ENCODE data around the gene GAREM1. TPM values are rescaled to one million over a fixed set of nuclear protein-coding genes. Genes with fewer than 3 reads are reported as not detected.

The GAREM1 gene
- total and polyA plus RNA-seq, 4 donors: 3.0 to 13.7 (median 8.5) TPM

- Histone ChIP-seq H3K27me3 (ENCODE audit: control insufficient read depth in 3 of 3, insufficient read depth in 3 of 3, low read length in 2 of 3) (no peaks in the 10 kb centered on the region), H3K9ac (ENCODE audit: insufficient read depth in 1 of 2, low read length in 2 of 2) (no peak overlapping the region), H3K9me3 (ENCODE audit: control insufficient read depth in 4 of 4, insufficient read depth in 3 of 4, low read length in 3 of 4) (no peaks in the 10 kb centered on the region), H3K27ac (ENCODE audit: low read depth in 1 of 2, low read length in 1 of 2) (no peak overlapping the region), H3K4me3 (no peak overlapping the region), H3K36me3 (ENCODE audit: control insufficient read depth in 4 of 4, insufficient read depth in 4 of 4, low read length in 4 of 4) (peaks cover 0 to 5% (median 0%) of the 10 kb centered on the region in 4 donors), H3K4me1 (ENCODE audit: control insufficient read depth in 5 of 5, insufficient read depth in 5 of 5, low read length in 5 of 5) (peaks cover 0 to 20% (median 0%) of the 10 kb centered on the region in 5 donors)
- TF ChIP-seq CTCF (IDR thresholded peaks at IDR 0.05; ENCODE audit: control extremely low read depth, extremely low read depth): no peak
- ATAC-seq (ENCODE audit: insufficient read depth, low FRiP score) (no peak), DNase-seq (no peak)
- 91 to 96% methylated on average over 5 of the region's 5 CpGs for WGBS, 2 donors
Measured at GRCh38 chr18:32418148-32418547, 52.5 kb downstream of the GAREM1 start.

GRCh38 chr18:32405588-32405987, 65.1 kb downstream of the GAREM1 start:
- ATAC-seq (ENCODE audit: insufficient read depth, low FRiP score) (no peak), DNase-seq (no peak)
- Histone ChIP-seq H3K4me3 (no peak overlapping the region), H3K27ac (ENCODE audit: low read depth in 1 of 2, low read length in 1 of 2) (no peak overlapping the region), H3K27me3 (ENCODE audit: control insufficient read depth in 3 of 3, insufficient read depth in 3 of 3, low read length in 2 of 3) (no peaks in the 10 kb centered on the region), H3K4me1 (ENCODE audit: control insufficient read depth in 5 of 5, insufficient read depth in 5 of 5, low read length in 5 of 5) (peaks cover 0 to 25% (median 2%) of the 10 kb centered on the region in 5 donors), H3K9me3 (ENCODE audit: control insufficient read depth in 4 of 4, insufficient read depth in 3 of 4, low read length in 3 of 4) (no peaks in the 10 kb centered on the region), H3K9ac (ENCODE audit: insufficient read depth in 1 of 2, low read length in 2 of 2) (no peak overlapping the region), H3K36me3 (ENCODE audit: control insufficient read depth in 4 of 4, insufficient read depth in 4 of 4, low read length in 4 of 4) (no peaks in the 10 kb centered on the region)
- 81 to 86% methylated on average over 2 of the region's 2 CpGs for WGBS, 2 donors
- no peak for TF ChIP-seq CTCF (IDR thresholded peaks at IDR 0.05; ENCODE audit: control extremely low read depth, extremely low read depth)

DNA sequence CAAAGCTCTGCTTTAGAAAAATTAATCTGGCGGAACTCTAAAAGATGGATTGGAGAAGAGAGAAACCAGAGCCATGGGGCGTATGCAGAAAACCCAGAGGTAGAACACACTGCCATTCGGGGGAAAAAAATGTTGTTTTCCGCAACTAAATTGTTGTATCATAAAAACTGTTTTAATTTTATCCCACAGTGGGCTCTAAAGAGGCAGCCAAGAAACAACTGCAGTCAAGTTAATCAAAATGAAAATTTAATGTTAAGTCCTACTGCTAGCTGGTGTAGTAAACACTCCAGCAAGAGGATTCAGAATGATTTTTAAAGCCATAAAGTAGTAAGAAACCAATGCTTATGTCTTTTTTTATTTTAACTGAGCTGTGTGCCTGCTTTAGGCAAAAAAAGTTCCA, 69.1 kb downstream of the GAREM1 start:
- ATAC-seq (ENCODE audit: insufficient read depth, low FRiP score) (no peak), DNase-seq (no peak)
- no peaks in the 10 kb centered on the region for H3K27me3 ChIP-seq (ENCODE audit: control insufficient read depth in 3 of 3, insufficient read depth in 3 of 3, low read length in 2 of 3)
- peaks cover 0 to 11% (median 2%) of the 10 kb centered on the region in 5 donors for H3K4me1 ChIP-seq (ENCODE audit: control insufficient read depth in 5 of 5, insufficient read depth in 5 of 5, low read length in 5 of 5)
- no peaks in the 10 kb centered on the region for H3K36me3 ChIP-seq (ENCODE audit: control insufficient read depth in 4 of 4, insufficient read depth in 4 of 4, low read length in 4 of 4)
- H3K27ac ChIP-seq (ENCODE audit: low read depth in 1 of 2, low read length in 1 of 2): no peak overlapping the region
- H3K9ac ChIP-seq (ENCODE audit: insufficient read depth in 1 of 2, low read length in 2 of 2): peak overlapping the region in 1 of 2 donors; percentile 49
- no peak for TF ChIP-seq CTCF (IDR thresholded peaks at IDR 0.05; ENCODE audit: control extremely low read depth, extremely low read depth)
- H3K4me3 ChIP-seq: no peak overlapping the region
- H3K9me3 ChIP-seq (ENCODE audit: control insufficient read depth in 4 of 4, insufficient read depth in 3 of 4, low read length in 3 of 4): no peaks in the 10 kb centered on the region
- 95 to 99% methylated on average over 4 of the region's 4 CpGs for WGBS, 2 donors

- H3K9ac ChIP-seq (ENCODE audit: insufficient read depth in 1 of 2, low read length in 2 of 2): no peak overlapping the region
- H3K4me1 ChIP-seq (ENCODE audit: control insufficient read depth in 5 of 5, insufficient read depth in 5 of 5, low read length in 5 of 5): peaks cover 0 to 7% (median 0%) of the 10 kb centered on the region in 5 donors
- no peak for TF ChIP-seq CTCF (IDR thresholded peaks at IDR 0.05; ENCODE audit: control extremely low read depth, extremely low read depth)
- no peak for ATAC-seq (ENCODE audit: insufficient read depth, low FRiP score)
- no peaks in the 10 kb centered on the region for H3K27me3 ChIP-seq (ENCODE audit: control insufficient read depth in 3 of 3, insufficient read depth in 3 of 3, low read length in 2 of 3)
- DNase-seq: no peak
- no peaks in the 10 kb centered on the region for H3K9me3 ChIP-seq (ENCODE audit: control insufficient read depth in 4 of 4, insufficient read depth in 3 of 4, low read length in 3 of 4)
- H3K36me3 ChIP-seq (ENCODE audit: control insufficient read depth in 4 of 4, insufficient read depth in 4 of 4, low read length in 4 of 4): no peaks in the 10 kb centered on the region
- no peak overlapping the region for H3K27ac ChIP-seq (ENCODE audit: low read depth in 1 of 2, low read length in 1 of 2)
- no peak overlapping the region for H3K4me3 ChIP-seq
- WGBS, 2 donors: 71 to 80% methylated on average over 3 of the region's 3 CpGs
Measured at GRCh38 chr18:32393407-32393806, 77.3 kb downstream of the GAREM1 start.

Data from lung (tissue), 12 donors.